HG03280 (cell line): ENCODE measurements around the gene CX3CR1.
A peak's percentile ranks its signal among the peaks of the same experiment; 100 is the strongest.
"Not testable (repeated sequence)": the region's sequence is repeated elsewhere in the genome, so short reads cannot be mapped to it uniquely, and the experiment has no call there.

ENCODE experiments used
- ATAC-seq: cut with Tn5 transposase; IDR thresholded peaks from one replicate; pipeline ENCODE4 v1.9.1; 2021; ENCODE audit warnings: mild to moderate bottlenecking, moderate library complexity; ENCODE audit not compliant: unreplicated experiment

CX3CR1 gene

GRCh38 chr3:39279745-39280517, at the start of gene CX3CR1:
CX3CR1 (minus strand) TSS chr3:39280036; CDS start chr3:39266509, 13,527 bp downstream.
- ATAC-seq, result no peak

- ATAC-seq, result no peak
Measured at GRCh38 chr3:39329493-39329892, 49.7 kb upstream of the CX3CR1 start, which contains the start of gene CCR8. CCR8 (plus strand) TSS chr3:39329709; CDS start chr3:39332332, 2,623 bp downstream.

- ATAC-seq, result no peak
Measured at GRCh38 chr3:39327746-39328349, 48.0 kb upstream of the CX3CR1 start.

GRCh38 chr3:39327053-39327745, 47.4 kb upstream of the CX3CR1 start:
- no peak for ATAC-seq

GRCh38 chr3:39325236-39325635, 45.4 kb upstream of the CX3CR1 start:
- no peak for ATAC-seq

- no peak for ATAC-seq
Measured at GRCh38 chr3:39323494-39323893, 43.7 kb upstream of the CX3CR1 start.

GRCh38 chr3:39322936-39323335, 43.1 kb upstream of the CX3CR1 start:
- ATAC-seq, result no peak

GRCh38 chr3:39322209-39322715, 42.4 kb upstream of the CX3CR1 start:
- ATAC-seq, result not testable (repeated sequence)

- ATAC-seq, result not testable (repeated sequence)
Measured at GRCh38 chr3:39321574-39321983, 41.7 kb upstream of the CX3CR1 start.

GRCh38 chr3:39319249-39319648, 39.4 kb upstream of the CX3CR1 start:
- no peak for ATAC-seq

- no peak for ATAC-seq
Measured at GRCh38 chr3:39318301-39318700, 38.5 kb upstream of the CX3CR1 start.

- ATAC-seq, result no peak
Measured at GRCh38 chr3:39317571-39318169, 37.8 kb upstream of the CX3CR1 start.

- ATAC-seq, result no peak
Measured at GRCh38 chr3:39315420-39315819, 35.6 kb upstream of the CX3CR1 start.

GRCh38 chr3:39313289-39313688, 33.5 kb upstream of the CX3CR1 start:
- no peak for ATAC-seq

GRCh38 chr3:39302178-39302577, 22.3 kb upstream of the CX3CR1 start:
- no peak for ATAC-seq

GRCh38 chr3:39299279-39299678, 19.4 kb upstream of the CX3CR1 start:
- ATAC-seq, result no peak

GRCh38 chr3:39296197-39297077, 16.6 kb upstream of the CX3CR1 start:
- no peak for ATAC-seq

GRCh38 chr3:39295184-39295775, 15.4 kb upstream of the CX3CR1 start:
- peak; percentile 77 for ATAC-seq

- no peak for ATAC-seq
Measured at GRCh38 chr3:39294446-39295183, 14.8 kb upstream of the CX3CR1 start.
